Fibroblast of lung (primary cell): Measurements from ENCODE around the gene CSGALNACT2. TPM values are rescaled to one million over a fixed set of nuclear protein-coding genes. Genes with fewer than 3 reads are reported as not detected.

Experiments
- DNase-seq, 2 donors: peaks; one replicate each; pipeline versions ENCODE4 v3.0.0 to v3.0.0-alpha.2; 2010; ENCODE audit warnings: low read depth in 2 of 2
- H2AFZ ChIP-seq: 2 replicates; pipeline ENCODE4 v1.5.1; 2012; ENCODE audit warnings: low read length, control low read depth, inconsistent platforms
- H3K27ac ChIP-seq: 2 replicates; pipeline ENCODE4 v1.5.1; 2011; ENCODE audit warnings: low read length, control low read depth; ENCODE audit not compliant: insufficient read depth
- H3K27me3 ChIP-seq: 2 replicates; pipeline ENCODE4 v1.5.1; 2011; ENCODE audit warnings: mild to moderate bottlenecking, low read length; ENCODE audit not compliant: control insufficient read depth, insufficient read depth
- H3K36me3 ChIP-seq: 2 replicates; pipeline ENCODE4 v1.5.1; 2011; ENCODE audit warnings: low read length; ENCODE audit not compliant: control insufficient read depth, insufficient read depth
- H3K4me1 ChIP-seq: 2 replicates; pipeline ENCODE4 v1.5.1; 2011; ENCODE audit warnings: low read length; ENCODE audit not compliant: control insufficient read depth, insufficient read depth; ENCODE audit errors: extremely low read depth
- H3K4me2 ChIP-seq: 2 replicates; pipeline ENCODE4 v1.5.1; 2011; ENCODE audit warnings: low read length, control low read depth; ENCODE audit not compliant: insufficient read depth; ENCODE audit errors: extremely low read depth
- H3K4me3 ChIP-seq, 4 experiments: fragments of 200-600 bp in 1 of 4; sonication (generic) in 1 of 4; replicated peaks in 1 of 4; 2 replicates each; pipeline ENCODE4 v1.5.1; 2011 to 2016; ENCODE audit warnings: low read length in 4 of 4, low read depth in 3 of 4, mild to moderate bottlenecking in 3 of 4, control low read depth in 2 of 4, inconsistent platforms in 1 of 4, mixed read lengths in 1 of 4; ENCODE audit not compliant: insufficient read depth in 1 of 4; ENCODE audit errors: control extremely low read depth in 1 of 4
- H3K79me2 ChIP-seq: 2 replicates; pipeline ENCODE4 v1.5.1; 2012; ENCODE audit warnings: mild to moderate bottlenecking, low read length, inconsistent platforms; ENCODE audit not compliant: control insufficient read depth, insufficient read depth
- H3K9ac ChIP-seq: 2 replicates; pipeline ENCODE4 v1.5.1; 2011; ENCODE audit warnings: mild to moderate bottlenecking, low read length, control low read depth; ENCODE audit not compliant: insufficient read depth
- H3K9me3 ChIP-seq: 2 replicates; pipeline ENCODE4 v1.5.1; 2012; ENCODE audit warnings: low read depth, low read length; ENCODE audit not compliant: control insufficient read depth, insufficient read depth
- H4K20me1 ChIP-seq: 2 replicates; pipeline ENCODE4 v1.5.1; 2011; ENCODE audit warnings: low read length; ENCODE audit not compliant: control insufficient read depth, insufficient read depth; ENCODE audit errors: extremely low read depth
- CTCF ChIP-seq, 2 donors: IDR thresholded peaks in 1 of 2; conservative IDR thresholded peaks in 1 of 2; 1 replicate in 1 of 2; 2 replicates in 1 of 2; pipeline ENCODE4 v1.5.1; 2011 to 2012; ENCODE audit warnings: low read length in 2 of 2, control low read depth in 1 of 2, inconsistent platforms in 1 of 2, low read depth in 1 of 2, mild to moderate bottlenecking in 1 of 2
- EZH2 ChIP-seq: IDR thresholded peaks from 2 replicates; pipeline ENCODE4 v1.5.1; 2012; ENCODE audit warnings: low read length, control low read depth, mild to moderate bottlenecking; ENCODE audit errors: missing control alignments
- polyA plus RNA-seq, 2 donors: library from polyadenylated mRNA; depleted of rRNA in 1 of 2; stranded (reverse) in 1 of 2; unstranded in 1 of 2; fragments of >200 nt; gene quantifications; 2 replicates each; pipeline ENCODE4 v1.2.1, GENCODE V29; 2011 to 2012; ENCODE audit warnings: missing spikeins in 1 of 2
- total RNA-seq: library from RNA; depleted of rRNA; stranded (reverse); fragments of >200 nt; gene quantifications from 2 replicates; pipeline ENCODE4 v1.2.1, GENCODE V29; 2014

The CSGALNACT2 gene
- total and polyA plus RNA-seq, 2 donors (not counting 1 experiment from before 2014, with no cell fraction given): 38.6 to 46.9 TPM

GRCh38 chr10:43114088-43114742 lies 24.0 kb upstream of the CSGALNACT2 start:
- Histone ChIP-seq H4K20me1 (no peaks in the 10 kb centered on the region), H3K9ac (no peak overlapping the region), H3K79me2 (no peaks in the 10 kb centered on the region), H3K4me1 (no peaks in the 10 kb centered on the region), H3K27ac (no peak overlapping the region), H3K4me2 (no peak overlapping the region), H3K36me3 (no peaks in the 10 kb centered on the region), H3K9me3 (no peaks in the 10 kb centered on the region), H3K27me3 (no peaks in the 10 kb centered on the region), H2AFZ (no peak overlapping the region), H3K4me3 (no peak overlapping the region)
- no peak for DNase-seq
- TF ChIP-seq CTCF (conservative IDR thresholded peaks at IDR 0.05 in 1 of 2, IDR thresholded peaks at IDR 0.05 in 1 of 2; ENCODE audit: low read depth in 1 of 2, low read length in 2 of 2) (no peak), EZH2 (no peak)

- H3K27me3 ChIP-seq: no peaks in the 10 kb centered on the region
- H3K79me2 ChIP-seq: no peaks in the 10 kb centered on the region
- no peak overlapping the region for H3K4me3 ChIP-seq
- no peak overlapping the region for H3K27ac ChIP-seq
- H3K4me1 ChIP-seq: no peaks in the 10 kb centered on the region
- TF ChIP-seq EZH2: no peak
- peak in 1 of 2 donors; percentile 4 for TF ChIP-seq CTCF (conservative IDR thresholded peaks at IDR 0.05 in 1 of 2, IDR thresholded peaks at IDR 0.05 in 1 of 2; ENCODE audit: low read depth in 1 of 2, low read length in 2 of 2)
- no peaks in the 10 kb centered on the region for H3K9me3 ChIP-seq
- H3K4me2 ChIP-seq: no peak overlapping the region
- no peaks in the 10 kb centered on the region for H4K20me1 ChIP-seq
- H2AFZ ChIP-seq: no peak overlapping the region
- no peak overlapping the region for H3K9ac ChIP-seq
- no peaks in the 10 kb centered on the region for H3K36me3 ChIP-seq
- DNase-seq: no peak
Measured at GRCh38 chr10:43114743-43115611, 23.3 kb upstream of the CSGALNACT2 start.

- Histone ChIP-seq H3K27ac (no peak overlapping the region), H3K79me2 (no peaks in the 10 kb centered on the region), H3K9me3 (no peaks in the 10 kb centered on the region), H3K27me3 (no peaks in the 10 kb centered on the region), H3K4me1 (no peaks in the 10 kb centered on the region), H3K4me2 (no peak overlapping the region), H2AFZ (no peak overlapping the region), H3K4me3 (no peak overlapping the region), H3K9ac (no peak overlapping the region), H3K36me3 (no peaks in the 10 kb centered on the region), H4K20me1 (no peaks in the 10 kb centered on the region)
- no peak for TF ChIP-seq EZH2
- TF ChIP-seq CTCF (conservative IDR thresholded peaks at IDR 0.05 in 1 of 2, IDR thresholded peaks at IDR 0.05 in 1 of 2; ENCODE audit: low read depth in 1 of 2, low read length in 2 of 2): no peak
- no peak for DNase-seq
Measured at GRCh38 chr10:43115881-43116595, 22.2 kb upstream of the CSGALNACT2 start.
